Measurements from ENCODE around the gene KRTAP1-4. TPM values are rescaled to one million over a fixed set of nuclear protein-coding genes. Genes with fewer than 3 reads are reported as not detected.
"Not testable (repeated sequence)": the region's sequence is repeated elsewhere in the genome, so short reads cannot be mapped to it uniquely, and the experiment has no call there.

Gene KRTAP1-4
- total and polyA plus RNA-seq, 8 donors = not detected

DNA sequence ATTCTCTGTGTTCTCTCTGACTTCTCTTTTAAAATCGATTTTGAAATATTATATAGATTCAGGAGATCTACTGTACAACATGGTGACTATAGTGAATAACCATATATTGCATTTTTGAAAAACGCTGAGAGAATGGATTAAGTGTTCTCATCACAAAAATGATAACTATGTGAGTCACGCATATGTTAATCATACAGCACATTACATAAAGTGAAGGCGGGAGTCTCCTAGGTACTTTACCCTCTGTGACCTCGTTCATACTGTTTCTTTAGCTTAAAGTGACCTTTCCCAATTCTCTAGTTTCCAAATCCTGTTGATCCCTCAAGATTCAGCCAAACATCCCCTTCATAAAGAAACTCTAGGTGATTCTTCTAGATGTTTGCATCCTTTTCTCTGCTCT lies 27.2 kb downstream of the KRTAP1-4 start:
- H3K27ac ChIP-seq = no peak overlapping the region
- DNase-seq (no peak), ATAC-seq (peak; percentile 68)
- no peak overlapping the region for H3K4me3 ChIP-seq
- no peaks in the 10 kb centered on the region for H3K36me3 ChIP-seq
- no peaks in the 10 kb centered on the region for H3K4me1 ChIP-seq
- TF ChIP-seq, protein P1, sequence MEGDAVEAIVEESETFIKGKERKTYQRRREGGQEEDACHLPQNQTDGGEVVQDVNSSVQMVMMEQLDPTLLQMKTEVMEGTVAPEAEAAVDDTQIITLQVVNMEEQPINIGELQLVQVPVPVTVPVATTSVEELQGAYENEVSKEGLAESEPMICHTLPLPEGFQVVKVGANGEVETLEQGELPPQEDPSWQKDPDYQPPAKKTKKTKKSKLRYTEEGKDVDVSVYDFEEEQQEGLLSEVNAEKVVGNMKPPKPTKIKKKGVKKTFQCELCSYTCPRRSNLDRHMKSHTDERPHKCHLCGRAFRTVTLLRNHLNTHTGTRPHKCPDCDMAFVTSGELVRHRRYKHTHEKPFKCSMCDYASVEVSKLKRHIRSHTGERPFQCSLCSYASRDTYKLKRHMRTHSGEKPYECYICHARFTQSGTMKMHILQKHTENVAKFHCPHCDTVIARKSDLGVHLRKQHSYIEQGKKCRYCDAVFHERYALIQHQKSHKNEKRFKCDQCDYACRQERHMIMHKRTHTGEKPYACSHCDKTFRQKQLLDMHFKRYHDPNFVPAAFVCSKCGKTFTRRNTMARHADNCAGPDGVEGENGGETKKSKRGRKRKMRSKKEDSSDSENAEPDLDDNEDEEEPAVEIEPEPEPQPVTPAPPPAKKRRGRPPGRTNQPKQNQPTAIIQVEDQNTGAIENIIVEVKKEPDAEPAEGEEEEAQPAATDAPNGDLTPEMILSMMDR (IDR thresholded peaks at IDR 0.05) = no peak
- H3K9me3 ChIP-seq = no peaks in the 10 kb centered on the region
- intact Hi-C loops (cut with DNase I) = no loop called here
- H3K27me3 ChIP-seq = peaks cover 0 to 14% of the 10 kb centered on the region in 2 donors

DNA sequence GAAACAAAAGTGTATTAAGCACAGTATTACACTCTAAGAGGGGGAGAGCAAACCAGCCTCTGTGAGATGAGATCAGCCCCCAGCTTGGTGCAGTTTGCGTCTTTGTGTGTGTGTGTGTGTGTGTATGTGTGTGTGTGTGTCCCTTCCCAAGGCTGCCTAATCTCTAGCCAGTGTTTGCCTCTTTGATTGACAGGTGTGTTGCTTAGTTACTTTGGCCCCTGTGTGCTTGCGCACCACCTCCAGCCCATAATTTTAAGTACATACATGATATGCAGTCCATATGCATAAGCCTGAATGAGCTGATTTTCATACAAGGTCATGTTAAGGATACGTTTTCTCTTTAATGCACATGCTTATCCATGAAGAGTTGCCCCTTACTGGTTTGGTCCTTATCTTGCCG lies 28.2 kb downstream of the KRTAP1-4 start:
- no peak for DNase-seq
- H3K36me3 ChIP-seq = no peaks in the 10 kb centered on the region
- peaks cover 0 to 24% of the 10 kb centered on the region in 2 donors for H3K27me3 ChIP-seq
- no peak overlapping the region for H3K27ac ChIP-seq
- no peaks in the 10 kb centered on the region for H3K9me3 ChIP-seq
- no peaks in the 10 kb centered on the region for H3K4me1 ChIP-seq
- intact Hi-C loops (cut with DNase I) = no loop called here
- TF ChIP-seq, protein P1 (IDR thresholded peaks at IDR 0.05) = no peak
- no peak for ATAC-seq
- no peak overlapping the region for H3K4me3 ChIP-seq

DNA sequence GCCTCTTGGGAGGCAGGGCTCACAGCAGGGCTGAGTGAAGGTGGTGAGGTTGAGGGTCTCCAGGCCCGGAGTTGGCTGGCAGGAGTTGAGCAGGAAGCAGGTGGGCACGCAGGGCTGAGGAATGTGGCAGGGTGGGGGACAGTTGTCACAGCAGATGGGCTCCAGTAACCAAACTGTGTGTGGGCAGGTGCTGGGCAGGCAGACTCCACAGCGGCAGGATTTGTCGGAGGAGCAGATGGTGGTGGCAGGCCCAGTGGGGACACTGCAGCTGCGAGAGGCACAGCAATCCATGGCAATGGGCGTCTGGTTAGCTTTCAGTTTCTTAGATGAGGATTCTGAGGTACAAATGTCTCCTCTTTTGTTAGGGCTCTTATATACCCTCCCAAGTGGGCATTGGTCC lies 30.4 kb downstream of the KRTAP1-4 start, which contains the start of gene KRTAP3-2:
Gene KRTAP3-2, minus strand, starts transcription at position 344 of the 400 bp plus-strand sequence. Its CDS starts 53 bp downstream, at position 291.
- DNase-seq = not testable (repeated sequence)

DNA sequence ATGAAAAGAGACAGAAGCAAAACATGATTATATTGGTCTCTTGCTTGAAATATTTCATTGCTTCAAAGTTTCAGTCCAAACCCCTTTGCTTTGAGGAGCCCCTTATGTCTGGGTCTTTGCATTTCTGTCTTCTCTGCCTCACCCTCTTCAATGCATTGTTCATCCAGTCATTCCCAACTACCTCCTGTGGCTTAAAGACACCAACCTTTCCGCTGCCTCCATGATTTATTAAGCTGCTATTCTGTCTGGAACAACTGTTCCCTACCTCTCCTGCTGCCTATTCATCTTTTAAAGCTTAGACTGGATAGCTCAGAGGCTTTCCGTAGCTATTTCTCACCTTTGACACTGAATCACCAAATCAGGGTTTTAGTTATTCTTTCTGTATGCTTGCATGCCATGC lies 32.6 kb downstream of the KRTAP1-4 start:
- no peaks in the 10 kb centered on the region for H3K9me3 ChIP-seq
- intact Hi-C loops (cut with DNase I) = no loop called here
- ATAC-seq = no peak
- H3K4me3 ChIP-seq = no peak overlapping the region
- no peaks in the 10 kb centered on the region for H3K36me3 ChIP-seq
- TF ChIP-seq, protein P1 (IDR thresholded peaks at IDR 0.05) = no peak
- no peaks in the 10 kb centered on the region for H3K4me1 ChIP-seq
- DNase-seq = no peak
- H3K27me3 ChIP-seq = peaks cover 0 to 59% of the 10 kb centered on the region in 2 donors
- no peak overlapping the region for H3K27ac ChIP-seq

More for the DNA sequence above, 30.4 kb downstream of the KRTAP1-4 start, which contains the start of gene KRTAP3-2:
- H3K36me3 ChIP-seq; H3K27ac ChIP-seq; intact Hi-C loops (cut with DNase I); H3K9me3 ChIP-seq; ATAC-seq; H3K4me1 ChIP-seq; H3K4me3 ChIP-seq: not testable (repeated sequence)
- peaks cover 0 to 41% of the 10 kb centered on the region in 2 donors for H3K27me3 ChIP-seq

DNA sequence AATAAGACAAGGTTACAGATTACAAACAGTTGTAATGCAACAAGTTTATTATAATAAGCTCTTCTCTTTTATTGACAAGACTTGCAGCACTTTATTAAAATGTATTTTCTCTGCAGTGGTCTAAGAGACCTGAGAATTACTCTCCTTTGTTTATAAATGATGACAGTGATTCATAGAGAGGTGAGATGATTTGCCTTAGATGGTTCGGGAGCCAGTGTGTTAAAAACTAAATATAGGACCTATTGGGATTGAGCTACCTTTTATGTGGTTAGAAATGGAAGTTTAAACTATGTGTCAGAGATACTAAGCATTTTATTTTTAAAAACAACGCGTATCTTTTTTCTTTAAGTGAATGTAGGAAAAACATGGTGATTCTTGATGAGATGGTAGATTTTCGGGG lies 33.2 kb downstream of the KRTAP1-4 start:
- ATAC-seq (no peak), DNase-seq (no peak)
- Histone ChIP-seq H3K27ac (no peak overlapping the region), H3K4me3 (no peak overlapping the region), H3K4me1 (no peaks in the 10 kb centered on the region), H3K9me3 (no peaks in the 10 kb centered on the region), H3K27me3 (peaks cover 0 to 62% of the 10 kb centered on the region in 2 donors), H3K36me3 (no peaks in the 10 kb centered on the region)
- intact Hi-C loops (cut with DNase I) = no loop called here
- TF ChIP-seq, protein P1 (IDR thresholded peaks at IDR 0.05) = no peak

DNA sequence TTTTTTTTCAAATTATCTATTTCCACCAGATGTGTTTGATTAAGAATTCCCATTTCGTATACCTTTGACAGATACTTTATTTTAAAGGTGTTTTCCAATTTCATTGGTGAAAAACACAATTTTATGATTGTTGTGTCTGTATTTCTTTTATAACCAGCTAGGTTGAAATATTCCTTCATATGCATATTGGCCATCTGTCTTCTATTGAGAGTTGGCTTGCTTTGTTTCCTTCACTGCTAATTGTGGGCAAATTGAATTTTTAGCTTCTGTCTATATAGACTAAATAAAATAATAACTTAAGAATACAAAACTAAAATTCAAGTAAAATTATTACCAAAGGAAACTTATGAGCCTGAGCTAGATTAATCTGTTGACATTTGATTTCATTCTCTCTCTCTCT lies 34.9 kb downstream of the KRTAP1-4 start:
- DNase-seq (no peak), ATAC-seq (no peak)
- Histone ChIP-seq H3K27me3 (peaks cover 0 to 66% of the 10 kb centered on the region in 2 donors), H3K4me3 (no peak overlapping the region), H3K9me3 (no peaks in the 10 kb centered on the region), H3K36me3 (no peaks in the 10 kb centered on the region), H3K4me1 (no peaks in the 10 kb centered on the region), H3K27ac (no peak overlapping the region)
- intact Hi-C loops (cut with DNase I) = no loop called here
- TF ChIP-seq, protein P1 (IDR thresholded peaks at IDR 0.05) = no peak
